Prostate gland (tissue), 1 donor: ENCODE measurements around the gene LDB2.

Experiments
- POLR2A ChIP-seq: fragments of 450-650 bp; IDR thresholded peaks from one replicate; pipeline ENCODE4 v1.6.1; 2016; ENCODE audit warnings: antibody characterized with exemption, mild to moderate bottlenecking
- POLR2AphosphoS5 ChIP-seq: sonication (generic); formaldehyde crosslinking; IDR thresholded peaks from one replicate; pipeline ENCODE4 v1.6.1; 2017; ENCODE audit warnings: antibody characterized with exemption

GRCh38 chr4:16801356-16801755, 97.1 kb downstream of the LDB2 start:
- TF ChIP-seq POLR2A (no peak), POLR2AphosphoS5 (no peak)
